ENCODE results near the gene CMIP. TPM values are rescaled to one million over a fixed set of nuclear protein-coding genes. Genes with fewer than 3 reads are reported as not detected.

The CMIP gene
- total RNA-seq, 1 donor from 2014 or later, result 6.6 TPM

DNA sequence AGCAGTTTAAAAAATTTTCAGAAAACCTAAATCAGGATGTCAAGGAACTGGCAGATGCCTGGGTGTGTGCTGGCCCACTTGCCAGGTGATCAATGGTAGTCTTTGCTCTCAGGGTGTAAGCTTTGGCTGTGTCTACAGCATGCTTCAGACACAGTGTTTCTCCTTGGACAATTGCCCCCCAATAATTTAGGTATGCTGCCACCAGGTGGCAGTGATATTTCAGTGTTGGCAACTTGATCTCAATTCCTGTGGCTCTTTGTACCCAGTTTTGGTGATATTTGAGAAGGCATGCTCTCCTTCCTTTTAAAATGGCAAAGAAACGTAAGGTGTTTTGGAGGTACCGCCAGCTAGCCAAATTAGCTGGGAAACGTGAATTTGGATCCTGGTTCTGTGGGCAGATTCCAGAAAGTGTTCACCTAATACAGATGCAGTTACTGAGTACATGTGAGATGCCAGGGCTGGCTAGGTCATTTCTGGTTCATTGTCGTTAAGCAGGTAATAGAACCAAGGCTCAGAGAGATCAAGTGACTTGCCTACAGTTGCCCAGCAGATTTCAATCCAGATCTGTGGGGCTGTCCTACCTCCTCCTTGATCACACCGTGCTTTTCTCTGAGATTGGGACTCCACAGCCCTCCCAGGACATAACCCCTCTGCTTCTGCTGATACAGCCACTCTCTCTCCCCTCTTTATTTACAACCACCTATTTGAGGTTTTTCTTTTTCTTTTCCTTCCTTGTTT is 178.9 kb downstream of the CMIP start:
- Histone ChIP-seq H3F3A (ENCODE audit: low read depth) (peaks cover 3% of the 10 kb centered on the region), H4K20me1 (ENCODE audit: low read depth) (peaks cover 41% of the 10 kb centered on the region), H3K4me3 (no peak overlapping the region), H3K9ac (no peak overlapping the region), H3K4me2 (no peak overlapping the region), H3K4me1 (peaks cover 12% of the 10 kb centered on the region), H3K79me2 (ENCODE audit: low read depth) (peaks cover 9% of the 10 kb centered on the region), H3K36me3 (no peaks in the 10 kb centered on the region), H3K27me3 (no peaks in the 10 kb centered on the region), H2AFZ (replicated peaks) (no peak overlapping the region), H3K27ac (no peak overlapping the region), H3K9me3 (ENCODE audit: low read depth) (no peaks in the 10 kb centered on the region)
- DNase-seq (ENCODE audit: low spot score), result peak; percentile 73
- Mint-ChIP-seq H3K36me3 (peaks cover 2% of the 10 kb centered on the region), H3K27me3 (ENCODE audit: insufficient read depth, low read depth) (peaks cover 2% of the 10 kb centered on the region), H3K27ac (no peak overlapping the region), H3K9me3 (peaks cover 2% of the 10 kb centered on the region), H3K4me1 (peaks cover 24% of the 10 kb centered on the region), H3K4me3 (no peak overlapping the region)
- TF ChIP-seq EZH2phosphoT487 (IDR thresholded peaks at IDR 0.05) (no peak), EZH2 (IDR thresholded peaks at IDR 0.05) (no peak)
- TF ChIP-seq, protein P1, sequence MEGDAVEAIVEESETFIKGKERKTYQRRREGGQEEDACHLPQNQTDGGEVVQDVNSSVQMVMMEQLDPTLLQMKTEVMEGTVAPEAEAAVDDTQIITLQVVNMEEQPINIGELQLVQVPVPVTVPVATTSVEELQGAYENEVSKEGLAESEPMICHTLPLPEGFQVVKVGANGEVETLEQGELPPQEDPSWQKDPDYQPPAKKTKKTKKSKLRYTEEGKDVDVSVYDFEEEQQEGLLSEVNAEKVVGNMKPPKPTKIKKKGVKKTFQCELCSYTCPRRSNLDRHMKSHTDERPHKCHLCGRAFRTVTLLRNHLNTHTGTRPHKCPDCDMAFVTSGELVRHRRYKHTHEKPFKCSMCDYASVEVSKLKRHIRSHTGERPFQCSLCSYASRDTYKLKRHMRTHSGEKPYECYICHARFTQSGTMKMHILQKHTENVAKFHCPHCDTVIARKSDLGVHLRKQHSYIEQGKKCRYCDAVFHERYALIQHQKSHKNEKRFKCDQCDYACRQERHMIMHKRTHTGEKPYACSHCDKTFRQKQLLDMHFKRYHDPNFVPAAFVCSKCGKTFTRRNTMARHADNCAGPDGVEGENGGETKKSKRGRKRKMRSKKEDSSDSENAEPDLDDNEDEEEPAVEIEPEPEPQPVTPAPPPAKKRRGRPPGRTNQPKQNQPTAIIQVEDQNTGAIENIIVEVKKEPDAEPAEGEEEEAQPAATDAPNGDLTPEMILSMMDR (IDR thresholded peaks at IDR 0.05), result peak; percentile 71

DNA sequence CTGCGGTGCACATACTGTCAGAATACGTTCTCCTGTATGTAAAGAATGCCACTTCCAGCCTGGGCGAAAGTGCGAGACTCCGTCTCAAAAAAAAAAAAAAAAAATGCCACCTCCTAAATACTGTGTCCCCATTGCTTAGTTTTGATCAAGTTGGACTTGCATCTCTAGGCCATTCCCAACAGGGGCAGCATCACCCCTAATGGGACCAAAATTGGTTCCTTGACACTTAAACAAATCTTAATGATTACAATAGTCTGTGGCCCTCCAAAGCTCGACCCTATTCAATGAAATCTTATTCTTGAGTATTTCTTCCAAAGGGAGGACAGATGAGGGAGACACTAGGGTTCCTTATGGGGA is 179.8 kb downstream of the CMIP start:
- Mint-ChIP-seq H3K27me3 (ENCODE audit: insufficient read depth, low read depth) (peaks cover 2% of the 10 kb centered on the region), H3K36me3 (peaks cover 2% of the 10 kb centered on the region), H3K4me1 (peaks cover 27% of the 10 kb centered on the region), H3K4me3 (no peak overlapping the region), H3K27ac (no peak overlapping the region), H3K9me3 (no peaks in the 10 kb centered on the region)
- Histone ChIP-seq H3K27ac (no peak overlapping the region), H4K20me1 (ENCODE audit: low read depth) (peaks cover 36% of the 10 kb centered on the region), H3K79me2 (ENCODE audit: low read depth) (peaks cover 9% of the 10 kb centered on the region), H3K36me3 (no peaks in the 10 kb centered on the region), H2AFZ (replicated peaks) (no peak overlapping the region), H3F3A (ENCODE audit: low read depth) (no peaks in the 10 kb centered on the region), H3K9me3 (ENCODE audit: low read depth) (no peaks in the 10 kb centered on the region), H3K4me2 (no peak overlapping the region), H3K27me3 (no peaks in the 10 kb centered on the region), H3K9ac (no peak overlapping the region), H3K4me1 (peaks cover 4% of the 10 kb centered on the region), H3K4me3 (no peak overlapping the region)
- no peak for TF ChIP-seq EZH2phosphoT487 (IDR thresholded peaks at IDR 0.05)
- TF ChIP-seq, protein P1 (IDR thresholded peaks at IDR 0.05), result no peak
- no peak for TF ChIP-seq EZH2 (IDR thresholded peaks at IDR 0.05)
- DNase-seq (ENCODE audit: low spot score), result no peak

DNA sequence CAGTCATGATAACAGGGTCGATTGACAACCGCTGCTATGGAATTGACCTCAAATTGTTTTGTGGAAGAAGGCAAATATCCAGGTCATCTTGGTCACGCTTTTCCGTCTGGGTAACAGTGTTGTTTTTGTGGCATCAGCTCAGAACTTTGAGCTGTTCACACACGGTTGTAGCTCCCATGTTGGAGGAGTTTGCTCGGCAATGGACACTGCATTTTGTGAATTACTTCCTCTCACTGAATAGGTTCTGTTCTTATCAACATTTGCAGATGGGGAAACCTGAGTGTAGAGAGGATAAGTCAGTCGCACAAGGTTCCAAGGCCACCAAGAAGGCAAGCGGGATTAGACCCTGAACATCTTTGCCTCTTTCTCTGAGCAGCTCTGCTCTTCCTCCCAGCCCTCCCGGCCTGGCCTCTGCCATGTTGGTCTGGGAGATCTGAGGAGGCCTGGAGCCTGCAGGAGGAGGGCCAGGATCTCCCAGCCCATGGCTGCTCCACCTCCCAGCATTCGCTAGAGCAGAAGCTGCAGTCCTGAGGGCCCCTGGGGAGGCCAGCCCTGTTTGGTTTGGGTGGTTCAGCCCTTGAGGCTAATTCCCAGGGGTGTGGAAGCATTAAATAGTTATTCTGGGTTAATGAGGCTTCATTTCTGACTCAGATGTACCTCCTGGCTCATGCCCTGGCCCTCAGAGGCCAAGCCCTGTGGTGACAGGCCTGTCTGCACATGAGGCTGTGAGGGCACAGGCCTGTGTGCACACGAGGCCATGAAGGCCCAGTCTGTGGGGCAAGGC is 180.3 kb downstream of the CMIP start:
- Histone ChIP-seq H3K4me2 (no peak overlapping the region), H3K9ac (no peak overlapping the region), H3K27me3 (no peaks in the 10 kb centered on the region), H3K79me2 (ENCODE audit: low read depth) (peaks cover 9% of the 10 kb centered on the region), H3K27ac (no peak overlapping the region), H4K20me1 (ENCODE audit: low read depth) (peaks cover 42% of the 10 kb centered on the region), H3K9me3 (ENCODE audit: low read depth) (no peaks in the 10 kb centered on the region), H3K4me1 (peaks cover 8% of the 10 kb centered on the region), H3K4me3 (no peak overlapping the region), H2AFZ (replicated peaks) (no peak overlapping the region), H3K36me3 (no peaks in the 10 kb centered on the region), H3F3A (ENCODE audit: low read depth) (peaks cover 5% of the 10 kb centered on the region)
- DNase-seq (ENCODE audit: low spot score), result no peak
- H3K27ac Mint-ChIP-seq, result peak overlapping the region; percentile 57
- TF ChIP-seq EZH2phosphoT487 (IDR thresholded peaks at IDR 0.05) (no peak), EZH2 (IDR thresholded peaks at IDR 0.05) (no peak)
- TF ChIP-seq, protein P1 (IDR thresholded peaks at IDR 0.05), result no peak
- no peaks in the 10 kb centered on the region for H3K9me3 Mint-ChIP-seq
- peaks cover 33% of the 10 kb centered on the region for H3K4me1 Mint-ChIP-seq
- no peak overlapping the region for H3K4me3 Mint-ChIP-seq
- H3K27me3 Mint-ChIP-seq (ENCODE audit: insufficient read depth, low read depth), result no peaks in the 10 kb centered on the region
- H3K36me3 Mint-ChIP-seq, result peaks cover 2% of the 10 kb centered on the region

Measured in neural progenitor cell (in vitro differentiated cells).